ENCODE data around the gene CAT. TPM values are rescaled to one million over a fixed set of nuclear protein-coding genes. Genes with fewer than 3 reads are reported as not detected.
"Not testable (repeated sequence)": the region's sequence is repeated elsewhere in the genome, so short reads cannot be mapped to it uniquely, and the experiment has no call there.

The CAT gene
- total and polyA plus RNA-seq, 7 donors: 27.9 to 110 (median 83.9) TPM

GRCh38 chr11:34417202-34417601 lies 21.5 kb upstream of the CAT start:
- WGBS, 3 donors: 81 to 86% (median 82%) methylated on average over 1 of the region's 1 CpG
- DNase-seq (no peak), ATAC-seq (no peak)
- Histone ChIP-seq H3K9me3 (peaks cover 11% of the 10 kb centered on the region), H3K27ac (no peak overlapping the region), H3K4me1 (peaks cover 8% of the 10 kb centered on the region), H3K4me3 (no peak overlapping the region), H3K27me3 (ENCODE audit: insufficient read depth in 3 of 3, low read length in 2 of 3) (no peaks in the 10 kb centered on the region), H3K36me3 (ENCODE audit: insufficient read depth in 1 of 2, low read depth in 1 of 2) (no peaks in the 10 kb centered on the region)
- intact Hi-C loops (cut with DNase I): no loop called here
- no peak for TF ChIP-seq CTCF (IDR thresholded peaks at IDR 0.05)

- Histone ChIP-seq H3K27me3 (ENCODE audit: insufficient read depth in 3 of 3, low read length in 2 of 3) (no peaks in the 10 kb centered on the region), H3K36me3 (ENCODE audit: insufficient read depth in 1 of 2, low read depth in 1 of 2) (no peaks in the 10 kb centered on the region), H3K9me3 (no peaks in the 10 kb centered on the region), H3K27ac (no peak overlapping the region), H3K4me3 (no peak overlapping the region), H3K4me1 (peaks cover 8% of the 10 kb centered on the region)
- ATAC-seq: no peak
- no peak for TF ChIP-seq CTCF (IDR thresholded peaks at IDR 0.05)
- DNase-seq: no peak
- intact Hi-C loops (cut with DNase I): no loop called here
- WGBS, 3 donors: 92 to 95% (median 95%) methylated on average over 2 of the region's 2 CpGs
Measured at GRCh38 chr11:34419158-34419557, 19.6 kb upstream of the CAT start.

GRCh38 chr11:34423300-34423699 lies 15.4 kb upstream of the CAT start:
- H3K27ac ChIP-seq: no peak overlapping the region
- intact Hi-C loops (cut with DNase I): no loop called here
- 84 to 92% (median 86%) methylated on average over 7 of the region's 7 CpGs for WGBS, 3 donors
- TF ChIP-seq CTCF (IDR thresholded peaks at IDR 0.05): no peak
- no peaks in the 10 kb centered on the region for H3K9me3 ChIP-seq
- H3K36me3 ChIP-seq (ENCODE audit: insufficient read depth in 1 of 2, low read depth in 1 of 2): no peaks in the 10 kb centered on the region
- ATAC-seq: no peak
- peaks cover 0 to 2% (median 0%) of the 10 kb centered on the region in 3 donors for H3K27me3 ChIP-seq (ENCODE audit: insufficient read depth in 3 of 3, low read length in 2 of 3)
- DNase-seq: no peak
- H3K4me3 ChIP-seq: no peak overlapping the region
- H3K4me1 ChIP-seq: no peaks in the 10 kb centered on the region

- H3K9me3 ChIP-seq; intact Hi-C loops (cut with DNase I); ATAC-seq; H3K4me3 ChIP-seq; H3K27ac ChIP-seq; H3K27me3 ChIP-seq (ENCODE audit: insufficient read depth in 3 of 3, low read length in 2 of 3); H3K4me1 ChIP-seq; H3K36me3 ChIP-seq (ENCODE audit: insufficient read depth in 1 of 2, low read depth in 1 of 2); DNase-seq: not testable (repeated sequence)
- 74 to 92% (median 88%) methylated on average over 2 of the region's 2 CpGs for WGBS, 3 donors
Measured at GRCh38 chr11:34424826-34425225, 13.9 kb upstream of the CAT start.

GRCh38 chr11:34425360-34425759 lies 13.4 kb upstream of the CAT start:
- no peaks in the 10 kb centered on the region for H3K4me1 ChIP-seq
- no peak overlapping the region for H3K4me3 ChIP-seq
- TF ChIP-seq CTCF (IDR thresholded peaks at IDR 0.05): no peak
- peaks cover 0 to 2% (median 0%) of the 10 kb centered on the region in 3 donors for H3K27me3 ChIP-seq (ENCODE audit: insufficient read depth in 3 of 3, low read length in 2 of 3)
- no peak overlapping the region for H3K27ac ChIP-seq
- no peaks in the 10 kb centered on the region for H3K9me3 ChIP-seq
- no peaks in the 10 kb centered on the region for H3K36me3 ChIP-seq (ENCODE audit: insufficient read depth in 1 of 2, low read depth in 1 of 2)
- WGBS, 3 donors: 92 to 96% (median 93%) methylated on average over 1 of the region's 1 CpG
- ATAC-seq (no peak), DNase-seq (no peak)
- intact Hi-C loops (cut with DNase I): no loop called here

All from psoas muscle (tissue), 8 donors.